GM18502 (cell line): ENCODE results near the gene KIF12.
"Not testable (repeated sequence)": the region's sequence is repeated elsewhere in the genome, so short reads cannot be mapped to it uniquely, and the experiment has no call there.

ENCODE experiments used
- ATAC-seq: cut with Tn5 transposase; IDR thresholded peaks from one replicate; pipeline ENCODE4 v1.9.1; 2021; ENCODE audit warnings: mild to moderate bottlenecking; ENCODE audit not compliant: unreplicated experiment, poor library complexity

Gene KIF12

GRCh38 chr9:114087721-114088120 lies 11.4 kb downstream of the KIF12 start:
- no peak for ATAC-seq

GRCh38 chr9:114086607-114087006 lies 12.5 kb downstream of the KIF12 start:
- no peak for ATAC-seq

GRCh38 chr9:114086009-114086408 lies 13.1 kb downstream of the KIF12 start:
- ATAC-seq: no peak

GRCh38 chr9:114085387-114085789 lies 13.7 kb downstream of the KIF12 start:
- ATAC-seq: no peak

- no peak for ATAC-seq
Observed at GRCh38 chr9:114084282-114085073, 14.6 kb downstream of the KIF12 start.

DNA sequence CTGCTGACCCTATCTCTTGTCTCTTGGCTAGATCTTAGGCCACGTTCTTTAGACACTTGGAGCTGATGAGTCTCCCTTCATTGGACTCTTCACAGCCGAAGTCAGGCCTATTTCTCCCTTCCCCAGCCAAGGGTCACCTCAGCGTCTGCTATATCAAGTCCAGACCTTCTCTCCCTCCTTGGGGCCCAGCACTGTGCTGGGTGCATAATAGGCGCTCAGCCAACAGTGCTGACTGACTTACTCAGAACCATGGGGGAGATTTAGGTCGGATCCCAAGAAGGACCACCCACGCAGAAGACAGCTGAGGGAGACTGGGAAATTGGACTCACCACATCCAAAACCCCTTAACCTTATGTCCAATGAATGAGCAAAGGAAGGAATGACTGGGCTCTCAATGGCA lies 15.4 kb downstream of the KIF12 start:
- no peak for ATAC-seq

DNA sequence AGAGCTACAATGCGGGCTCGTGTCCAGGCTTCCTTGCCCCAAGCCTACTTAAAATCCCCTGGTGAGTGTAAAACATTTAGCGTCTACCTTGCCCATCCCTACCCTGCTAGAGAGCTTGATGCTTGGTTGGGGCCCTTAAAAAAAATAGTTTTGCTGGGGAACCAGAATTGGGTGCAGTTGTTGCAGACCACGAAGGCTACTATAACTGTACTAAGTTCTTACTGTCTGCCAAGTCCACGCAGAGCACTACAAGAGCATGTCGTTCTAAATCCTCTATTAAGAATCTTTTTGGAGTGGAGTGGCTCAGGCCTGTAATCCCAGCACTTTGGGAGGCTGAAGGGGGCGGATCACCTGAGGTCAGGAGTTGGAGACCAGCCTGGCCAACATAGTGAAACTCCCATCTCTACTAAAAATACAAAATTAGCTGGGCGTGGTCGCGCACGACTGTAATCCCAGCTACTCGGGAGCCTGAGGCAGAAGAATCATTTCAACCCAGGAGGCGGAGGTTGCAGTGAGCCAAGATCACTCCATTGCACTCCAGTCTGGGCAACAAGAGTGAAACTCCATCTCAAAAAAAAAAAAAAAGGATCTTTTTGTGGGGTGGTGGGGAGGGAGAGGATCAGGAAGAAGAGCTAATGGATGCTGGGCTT lies 16.2 kb downstream of the KIF12 start:
- not testable (repeated sequence) for ATAC-seq

GRCh38 chr9:114082017-114082762 lies 16.9 kb downstream of the KIF12 start:
- peak; percentile 75 for ATAC-seq

- ATAC-seq: no peak
Observed at GRCh38 chr9:114081441-114082016, 17.6 kb downstream of the KIF12 start.

- ATAC-seq: no peak
Observed at GRCh38 chr9:114080773-114081440, 18.2 kb downstream of the KIF12 start.

- ATAC-seq: no peak
Observed at GRCh38 chr9:114080195-114080772, 18.8 kb downstream of the KIF12 start.

GRCh38 chr9:114078781-114079156 lies 20.3 kb downstream of the KIF12 start:
- ATAC-seq: no peak

GRCh38 chr9:114078021-114078780 lies 20.9 kb downstream of the KIF12 start, which contains the start of gene AMBP:
Gene AMBP (minus strand): TSS chr9:114078300. CDS start chr9:114078209, 91 bp downstream.
- no peak for ATAC-seq

GRCh38 chr9:114077162-114077837 lies 21.8 kb downstream of the KIF12 start:
- no peak for ATAC-seq

DNA sequence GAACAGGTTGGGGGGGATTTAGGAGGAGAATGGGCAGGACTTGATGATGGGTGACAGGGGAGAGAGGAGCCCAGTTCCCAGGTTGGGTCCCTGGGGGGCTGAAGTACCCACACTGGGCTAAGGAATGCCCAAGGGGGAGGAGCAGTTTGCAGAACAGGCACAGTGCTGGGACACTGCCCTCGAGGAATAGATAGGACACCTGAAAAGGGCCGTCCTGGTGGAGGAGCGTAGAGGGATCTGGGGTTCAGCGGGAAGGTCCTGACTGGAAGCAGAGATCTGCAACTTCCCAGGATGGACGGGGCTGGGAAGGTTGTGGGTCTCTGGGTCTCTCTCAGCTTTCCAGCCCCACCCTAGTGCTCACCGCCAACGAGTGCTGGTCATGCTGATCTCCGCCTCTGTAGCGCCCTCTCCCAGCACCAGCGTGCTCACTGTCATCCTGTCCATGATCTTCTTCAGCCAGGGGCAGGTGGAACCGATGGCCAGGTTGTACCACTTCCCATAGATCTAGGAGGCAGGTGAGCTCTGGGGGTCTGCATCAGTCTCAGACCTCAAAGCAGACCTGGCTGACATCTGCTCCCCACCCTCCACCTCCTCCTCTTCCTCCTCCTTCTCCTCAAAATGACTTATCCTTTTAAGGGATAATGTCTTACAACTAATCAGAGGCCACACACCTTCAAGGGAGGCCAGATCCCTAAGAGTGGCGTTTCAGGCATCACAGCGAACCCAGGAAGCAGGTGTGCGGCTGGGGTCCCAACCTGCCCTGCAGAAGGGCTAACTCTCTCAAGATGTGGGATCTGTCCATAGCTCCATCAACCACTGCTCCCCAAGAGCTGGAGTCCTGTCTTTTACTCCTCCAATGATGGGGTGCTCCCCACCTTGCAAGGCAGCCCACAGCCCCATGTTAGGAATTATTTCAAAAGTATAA lies 22.6 kb downstream of the KIF12 start:
- ATAC-seq: no peak

GRCh38 chr9:114075602-114076001 lies 23.5 kb downstream of the KIF12 start:
- no peak for ATAC-seq
